Cardiac muscle cell (in vitro differentiated cells and primary cell): Measurements from ENCODE around the gene PSMD5. TPM values are rescaled to one million over a fixed set of nuclear protein-coding genes. Genes with fewer than 3 reads are reported as not detected.

Experiments
- DNase-seq, 2 donors: peaks; one replicate each; pipeline versions ENCODE4 v3.0.0 to v3.0.0-alpha.2; 2010 to 2017; ENCODE audit warnings: low read depth in 1 of 2, low spot score in 1 of 2
- H3K27ac ChIP-seq: fragments of 200-600 bp; sonication (generic); 2 replicates; pipeline ENCODE4 v1.5.1; 2016
- H3K27me3 ChIP-seq: fragments of 200-600 bp; sonication (generic); 2 replicates; pipeline ENCODE4 v1.6.0; 2016; ENCODE audit warnings: control low read depth
- H3K36me3 ChIP-seq: fragments of 200-600 bp; sonication (generic); 2 replicates; pipeline ENCODE4 v1.5.1; 2016; ENCODE audit warnings: control low read depth
- H3K4me1 ChIP-seq: fragments of 200-600 bp; sonication (generic); 2 replicates; pipeline ENCODE4 v1.8.1; 2017; ENCODE audit warnings: low read depth, mild to moderate bottlenecking, mixed run types
- H3K4me3 ChIP-seq: fragments of 200-600 bp; sonication (generic); 2 replicates; pipeline ENCODE4 v1.5.1; 2016; ENCODE audit warnings: mild to moderate bottlenecking
- H3K9me3 ChIP-seq: fragments of 200-600 bp; sonication (generic); 2 replicates; pipeline ENCODE4 v1.5.1; 2017; ENCODE audit warnings: low read depth, mild to moderate bottlenecking, control low read depth
- CTCF ChIP-seq: IDR thresholded peaks from 2 replicates; pipeline ENCODE4 v1.5.1; 2012; ENCODE audit warnings: low read depth, mild to moderate bottlenecking, low read length
- polyA plus RNA-seq: library from polyadenylated mRNA; unstranded; fragments of >200 nt; fragmentation: Nextera tagmentation; extraction: Ambion mirVana; gene quantifications from 2 replicates; pipeline ENCODE4 v1.2.1, GENCODE V29; 2016
- total RNA-seq: library from RNA; depleted of rRNA; stranded (reverse); fragments of >200 nt; gene quantifications from 2 replicates; pipeline ENCODE4 v1.2.3, GENCODE V29; 2016

The PSMD5 gene
- total and polyA plus RNA-seq, 2 experiments from 2014 or later, result 16.0 to 25.3 TPM

- TF ChIP-seq CTCF, result no peak
- Histone ChIP-seq H3K27ac (no peak overlapping the region), H3K4me1 (no peaks in the 10 kb centered on the region), H3K9me3 (no peaks in the 10 kb centered on the region), H3K27me3 (no peaks in the 10 kb centered on the region), H3K4me3 (no peak overlapping the region), H3K36me3 (peaks cover 2% of the 10 kb centered on the region)
- no peak for DNase-seq
Measured at GRCh38 chr9:120865176-120865575, 22.5 kb upstream of the PSMD5 start.

GRCh38 chr9:120864719-120865118 is 22.0 kb upstream of the PSMD5 start:
- Histone ChIP-seq H3K36me3 (peaks cover 2% of the 10 kb centered on the region), H3K4me1 (no peaks in the 10 kb centered on the region), H3K27me3 (no peaks in the 10 kb centered on the region), H3K27ac (no peak overlapping the region), H3K9me3 (no peaks in the 10 kb centered on the region), H3K4me3 (no peak overlapping the region)
- no peak for TF ChIP-seq CTCF
- DNase-seq, result no peak

GRCh38 chr9:120863833-120864232 is 21.1 kb upstream of the PSMD5 start:
- no peak for DNase-seq
- H3K27ac ChIP-seq, result no peak overlapping the region
- no peaks in the 10 kb centered on the region for H3K9me3 ChIP-seq

GRCh38 chr9:120862452-120862851 is 19.7 kb upstream of the PSMD5 start:
- Histone ChIP-seq H3K36me3 (peaks cover 2% of the 10 kb centered on the region), H3K27ac (no peak overlapping the region), H3K4me3 (no peak overlapping the region), H3K9me3 (no peaks in the 10 kb centered on the region), H3K4me1 (no peaks in the 10 kb centered on the region), H3K27me3 (no peaks in the 10 kb centered on the region)
- DNase-seq, result no peak
- no peak for TF ChIP-seq CTCF

More at GRCh38 chr9:120863833-120864232, 21.1 kb upstream of the PSMD5 start:
- Histone ChIP-seq H3K4me3 (no peak overlapping the region), H3K27me3 (no peaks in the 10 kb centered on the region), H3K4me1 (no peaks in the 10 kb centered on the region), H3K36me3 (peaks cover 2% of the 10 kb centered on the region)
- no peak for TF ChIP-seq CTCF

- DNase-seq, result no peak
- no peak overlapping the region for H3K27ac ChIP-seq
- H3K36me3 ChIP-seq, result peaks cover 2% of the 10 kb centered on the region
- H3K4me3 ChIP-seq, result no peak overlapping the region
- H3K27me3 ChIP-seq, result no peaks in the 10 kb centered on the region
- no peak for TF ChIP-seq CTCF
- H3K4me1 ChIP-seq, result no peaks in the 10 kb centered on the region
- H3K9me3 ChIP-seq, result no peaks in the 10 kb centered on the region
Measured at GRCh38 chr9:120861935-120862334, 19.2 kb upstream of the PSMD5 start.

- TF ChIP-seq CTCF, result no peak
- Histone ChIP-seq H3K4me3 (no peak overlapping the region), H3K27ac (no peak overlapping the region), H3K27me3 (no peaks in the 10 kb centered on the region), H3K4me1 (no peaks in the 10 kb centered on the region), H3K36me3 (peaks cover 2% of the 10 kb centered on the region), H3K9me3 (no peaks in the 10 kb centered on the region)
- DNase-seq, result no peak
Measured at GRCh38 chr9:120860083-120860482, 17.4 kb upstream of the PSMD5 start.
